HepG2 (cell line): ENCODE results near the gene SPC24. TPM values are rescaled to one million over a fixed set of nuclear protein-coding genes. Genes with fewer than 3 reads are reported as not detected.
A peak's percentile ranks its signal among the peaks of the same experiment; 100 is the strongest.

Experiments used
- CCAR2 ChIP-seq: fragments of 200-400 bp; formaldehyde crosslinking; optimal IDR thresholded peaks from 2 replicates; pipeline ENCODE3; 2018; ENCODE audit warnings: low read depth, mild to moderate bottlenecking, low read length, moderate library complexity
- HNRNPL ChIP-seq: fragments of 200-400 bp; formaldehyde crosslinking; IDR thresholded peaks from 2 replicates; pipeline ENCODE4 v1.6.1; 2017; ENCODE audit warnings: mild to moderate bottlenecking, low read depth, low read length
- KAT2B ChIP-seq: fragments of 150-350 bp; IDR thresholded peaks from 2 replicates; pipeline ENCODE4 v1.6.1; 2014; ENCODE audit warnings: low read depth, low read length, borderline replicate concordance
- KAT8 ChIP-seq: IDR thresholded peaks from 2 replicates; pipeline ENCODE4 v1.6.1; 2016; ENCODE audit warnings: missing genetic modification reagents, missing compliant biosample characterization
- MEIS2 ChIP-seq: sonication (generic); formaldehyde crosslinking; IDR thresholded peaks from 2 replicates; pipeline ENCODE4 v1.9.0; 2021; ENCODE audit warnings: mild to moderate bottlenecking, missing genetic modification reagents
- NONO ChIP-seq, 2 experiments: fragments of 450-650 bp in 1 of 2; sonication (generic) in 1 of 2; formaldehyde crosslinking in 1 of 2; IDR thresholded peaks in 1 of 2; conservative IDR thresholded peaks in 1 of 2; 2 replicates each; pipeline versions ENCODE4 v1.6.1 to v1.8.0; 2017 to 2022; ENCODE audit warnings: mild to moderate bottlenecking in 1 of 2, missing genetic modification reagents in 1 of 2, moderate library complexity in 1 of 2
- PAX8 ChIP-seq: sonication (generic); formaldehyde crosslinking; IDR thresholded peaks from 2 replicates; pipeline ENCODE4 v1.8.0; 2022; ENCODE audit warnings: mild to moderate bottlenecking, missing genetic modification reagents, borderline replicate concordance
- STAG1 ChIP-seq: sonication (generic); formaldehyde crosslinking; IDR thresholded peaks from 2 replicates; pipeline ENCODE4 v1.4.0; 2020; ENCODE audit warnings: missing genetic modification reagents
- ZMYM4 ChIP-seq: sonication (generic); formaldehyde crosslinking; IDR thresholded peaks from 2 replicates; pipeline ENCODE4 v1.8.1; 2023; ENCODE audit warnings: mild to moderate bottlenecking, missing genetic modification reagents
- ZNF224 ChIP-seq: sonication (generic); formaldehyde crosslinking; IDR thresholded peaks from 2 replicates; pipeline ENCODE4 v1.5.0; 2020; ENCODE audit warnings: mild to moderate bottlenecking, missing genetic modification reagents
- ZNF329 ChIP-seq: sonication (generic); formaldehyde crosslinking; IDR thresholded peaks from 2 replicates; pipeline ENCODE4 v1.9.0; 2021; ENCODE audit warnings: low read depth, mild to moderate bottlenecking, missing genetic modification reagents
- ZNF343 ChIP-seq: sonication (generic); formaldehyde crosslinking; IDR thresholded peaks from 2 replicates; pipeline ENCODE4 v1.4.0; 2020; ENCODE audit warnings: mild to moderate bottlenecking, missing genetic modification reagents
- ZNF761 ChIP-seq: sonication (generic); formaldehyde crosslinking; conservative IDR thresholded peaks from 2 replicates; pipeline ENCODE4 v1.4.0; 2020; ENCODE audit warnings: mild to moderate bottlenecking, missing genetic modification reagents
- polyA plus RNA-seq, 8 experiments: library from polyadenylated mRNA; depleted of rRNA in 3 of 8; stranded (reverse) in 7 of 8; unstranded in 1 of 8; fragments of >200 nt; fragmentation: Illumina TruSeq in 4 of 8; extraction: Trizol in 4 of 8; gene quantifications; 2 replicates each; pipeline versions ENCODE4 v1.2.1 to v1.2.3, GENCODE V29; 2011 to 2016; ENCODE audit warnings: low read depth in 4 of 8, missing spikeins in 1 of 8, mixed read lengths in 1 of 8; ENCODE audit not compliant: insufficient read depth in 1 of 8
- total RNA-seq, 5 experiments: library from RNA; depleted of rRNA; stranded (reverse); fragments of >200 nt; fragmentation: Illumina TruSeq; extraction: Trizol; gene quantifications; 2 replicates each; pipeline ENCODE4 v1.2.3, GENCODE V29; 2016; ENCODE audit warnings: low read depth in 1 of 5
- TF ChIP-seq, protein P1 (sequence below): sonication (generic); formaldehyde crosslinking; IDR thresholded peaks from 2 replicates; pipeline ENCODE4 v1.5.0; 2020; ENCODE audit warnings: mild to moderate bottlenecking, missing genetic modification reagents
- TF ChIP-seq, protein P2 (sequence below): sonication (generic); formaldehyde crosslinking; IDR thresholded peaks from 2 replicates; pipeline ENCODE4 v1.8.1; 2022; ENCODE audit warnings: low read depth, mild to moderate bottlenecking, missing genetic modification reagents
- TF ChIP-seq, protein P3 (sequence below): sonication (generic); formaldehyde crosslinking; IDR thresholded peaks from 2 replicates; pipeline ENCODE4 v1.4.0; 2020; ENCODE audit warnings: low read depth, missing genetic modification reagents
- TF ChIP-seq, protein P4 (sequence below): sonication (generic); formaldehyde crosslinking; IDR thresholded peaks from 2 replicates; pipeline ENCODE4 v1.4.0; 2020; ENCODE audit warnings: missing genetic modification reagents, borderline replicate concordance

SPC24 gene
- total and polyA plus RNA-seq, 2 of the 13 experiments (the other 11 are each of a cell fraction or from before 2014, with no cell fraction given), result 10.0 to 46.2 TPM

DNA sequence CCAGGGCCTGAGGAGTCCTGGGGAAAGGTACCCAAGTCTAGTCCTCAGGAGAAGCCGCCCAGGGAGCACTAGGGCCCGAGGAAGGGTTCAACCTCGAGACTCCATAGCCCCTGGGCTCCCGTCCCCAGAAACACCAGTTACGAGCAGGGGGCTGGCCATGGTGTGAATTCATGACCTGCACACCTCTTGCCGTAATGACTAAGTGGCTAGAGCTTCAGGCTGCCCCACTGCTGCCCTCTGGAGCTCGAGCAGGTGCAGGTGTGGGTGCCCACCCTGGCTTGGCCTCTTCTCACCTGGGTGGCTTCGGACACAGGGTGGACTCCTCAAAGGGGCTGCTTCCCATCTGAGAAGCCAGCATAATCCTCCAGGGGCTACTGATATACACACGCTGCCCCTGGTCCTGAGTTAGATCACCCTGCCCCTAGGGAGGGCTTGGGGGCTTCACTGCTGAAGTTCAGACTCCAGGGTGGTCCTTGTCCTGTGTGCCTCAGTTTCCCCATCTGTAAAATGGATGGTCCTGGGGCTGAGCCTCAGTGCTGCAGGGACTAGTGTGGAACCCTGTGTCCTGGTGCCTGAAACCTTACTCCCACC, 13.6 kb downstream of the SPC24 start (continued):
- peak; percentile 36; the same call in 1 of the 2 replicates for TF ChIP-seq STAG1 (CRISPR knock-in tag)
- TF ChIP-seq, protein P1, sequence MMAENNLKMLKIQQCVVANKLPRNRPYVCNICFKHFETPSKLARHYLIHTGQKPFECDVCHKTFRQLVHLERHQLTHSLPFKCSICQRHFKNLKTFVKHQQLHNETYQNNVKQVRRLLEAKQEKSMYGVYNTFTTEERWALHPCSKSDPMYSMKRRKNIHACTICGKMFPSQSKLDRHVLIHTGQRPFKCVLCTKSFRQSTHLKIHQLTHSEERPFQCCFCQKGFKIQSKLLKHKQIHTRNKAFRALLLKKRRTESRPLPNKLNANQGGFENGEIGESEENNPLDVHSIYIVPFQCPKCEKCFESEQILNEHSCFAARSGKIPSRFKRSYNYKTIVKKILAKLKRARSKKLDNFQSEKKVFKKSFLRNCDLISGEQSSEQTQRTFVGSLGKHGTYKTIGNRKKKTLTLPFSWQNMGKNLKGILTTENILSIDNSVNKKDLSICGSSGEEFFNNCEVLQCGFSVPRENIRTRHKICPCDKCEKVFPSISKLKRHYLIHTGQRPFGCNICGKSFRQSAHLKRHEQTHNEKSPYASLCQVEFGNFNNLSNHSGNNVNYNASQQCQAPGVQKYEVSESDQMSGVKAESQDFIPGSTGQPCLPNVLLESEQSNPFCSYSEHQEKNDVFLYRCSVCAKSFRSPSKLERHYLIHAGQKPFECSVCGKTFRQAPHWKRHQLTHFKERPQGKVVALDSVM (CRISPR knock-in tag), result peak; percentile 15; the same call in 1 of the 2 replicates
- TF ChIP-seq KAT8, result no peak
- TF ChIP-seq ZMYM4 (CRISPR knock-in tag), result no peak
- TF ChIP-seq ZNF329 (CRISPR knock-in tag), result 0 out of 2 replicates have a peak, but pooled peaks have one; percentile 68
- TF ChIP-seq MEIS2 (CRISPR knock-in tag), result no peak
- TF ChIP-seq, protein P2, sequence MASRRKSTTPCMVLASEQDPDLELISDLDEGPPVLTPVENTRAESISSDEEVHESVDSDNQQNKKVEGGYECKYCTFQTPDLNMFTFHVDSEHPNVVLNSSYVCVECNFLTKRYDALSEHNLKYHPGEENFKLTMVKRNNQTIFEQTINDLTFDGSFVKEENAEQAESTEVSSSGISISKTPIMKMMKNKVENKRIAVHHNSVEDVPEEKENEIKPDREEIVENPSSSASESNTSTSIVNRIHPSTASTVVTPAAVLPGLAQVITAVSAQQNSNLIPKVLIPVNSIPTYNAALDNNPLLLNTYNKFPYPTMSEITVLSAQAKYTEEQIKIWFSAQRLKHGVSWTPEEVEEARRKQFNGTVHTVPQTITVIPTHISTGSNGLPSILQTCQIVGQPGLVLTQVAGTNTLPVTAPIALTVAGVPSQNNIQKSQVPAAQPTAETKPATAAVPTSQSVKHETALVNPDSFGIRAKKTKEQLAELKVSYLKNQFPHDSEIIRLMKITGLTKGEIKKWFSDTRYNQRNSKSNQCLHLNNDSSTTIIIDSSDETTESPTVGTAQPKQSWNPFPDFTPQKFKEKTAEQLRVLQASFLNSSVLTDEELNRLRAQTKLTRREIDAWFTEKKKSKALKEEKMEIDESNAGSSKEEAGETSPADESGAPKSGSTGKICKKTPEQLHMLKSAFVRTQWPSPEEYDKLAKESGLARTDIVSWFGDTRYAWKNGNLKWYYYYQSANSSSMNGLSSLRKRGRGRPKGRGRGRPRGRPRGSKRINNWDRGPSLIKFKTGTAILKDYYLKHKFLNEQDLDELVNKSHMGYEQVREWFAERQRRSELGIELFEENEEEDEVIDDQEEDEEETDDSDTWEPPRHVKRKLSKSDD (CRISPR knock-in tag), result no peak
- 0 out of 2 replicates have a peak, but pooled peaks have one; percentile 41 for TF ChIP-seq HNRNPL
- TF ChIP-seq, protein P3, sequence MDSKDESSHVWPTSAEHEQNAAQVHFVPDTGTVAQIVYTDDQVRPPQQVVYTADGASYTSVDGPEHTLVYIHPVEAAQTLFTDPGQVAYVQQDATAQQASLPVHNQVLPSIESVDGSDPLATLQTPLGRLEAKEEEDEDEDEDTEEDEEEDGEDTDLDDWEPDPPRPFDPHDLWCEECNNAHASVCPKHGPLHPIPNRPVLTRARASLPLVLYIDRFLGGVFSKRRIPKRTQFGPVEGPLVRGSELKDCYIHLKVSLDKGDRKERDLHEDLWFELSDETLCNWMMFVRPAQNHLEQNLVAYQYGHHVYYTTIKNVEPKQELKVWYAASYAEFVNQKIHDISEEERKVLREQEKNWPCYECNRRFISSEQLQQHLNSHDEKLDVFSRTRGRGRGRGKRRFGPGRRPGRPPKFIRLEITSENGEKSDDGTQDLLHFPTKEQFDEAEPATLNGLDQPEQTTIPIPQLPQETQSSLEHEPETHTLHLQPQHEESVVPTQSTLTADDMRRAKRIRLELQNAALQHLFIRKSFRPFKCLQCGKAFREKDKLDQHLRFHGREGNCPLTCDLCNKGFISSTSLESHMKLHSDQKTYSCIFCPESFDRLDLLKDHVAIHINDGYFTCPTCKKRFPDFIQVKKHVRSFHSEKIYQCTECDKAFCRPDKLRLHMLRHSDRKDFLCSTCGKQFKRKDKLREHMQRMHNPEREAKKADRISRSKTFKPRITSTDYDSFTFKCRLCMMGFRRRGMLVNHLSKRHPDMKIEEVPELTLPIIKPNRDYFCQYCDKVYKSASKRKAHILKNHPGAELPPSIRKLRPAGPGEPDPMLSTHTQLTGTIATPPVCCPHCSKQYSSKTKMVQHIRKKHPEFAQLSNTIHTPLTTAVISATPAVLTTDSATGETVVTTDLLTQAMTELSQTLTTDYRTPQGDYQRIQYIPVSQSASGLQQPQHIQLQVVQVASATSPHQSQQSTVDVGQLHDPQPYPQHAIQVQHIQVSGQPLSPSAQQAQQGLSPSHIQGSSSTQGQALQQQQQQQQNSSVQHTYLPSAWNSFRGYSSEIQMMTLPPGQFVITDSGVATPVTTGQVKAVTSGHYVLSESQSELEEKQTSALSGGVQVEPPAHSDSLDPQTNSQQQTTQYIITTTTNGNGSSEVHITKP, result 0 out of 2 replicates have a peak, but pooled peaks have one; percentile 7
- 0 out of 2 replicates have a peak, but pooled peaks have one; percentile 14 for TF ChIP-seq ZNF761 (CRISPR knock-in tag)
- TF ChIP-seq CCAR2, result no peak
- TF ChIP-seq KAT2B, result no peak
- TF ChIP-seq, protein P4, sequence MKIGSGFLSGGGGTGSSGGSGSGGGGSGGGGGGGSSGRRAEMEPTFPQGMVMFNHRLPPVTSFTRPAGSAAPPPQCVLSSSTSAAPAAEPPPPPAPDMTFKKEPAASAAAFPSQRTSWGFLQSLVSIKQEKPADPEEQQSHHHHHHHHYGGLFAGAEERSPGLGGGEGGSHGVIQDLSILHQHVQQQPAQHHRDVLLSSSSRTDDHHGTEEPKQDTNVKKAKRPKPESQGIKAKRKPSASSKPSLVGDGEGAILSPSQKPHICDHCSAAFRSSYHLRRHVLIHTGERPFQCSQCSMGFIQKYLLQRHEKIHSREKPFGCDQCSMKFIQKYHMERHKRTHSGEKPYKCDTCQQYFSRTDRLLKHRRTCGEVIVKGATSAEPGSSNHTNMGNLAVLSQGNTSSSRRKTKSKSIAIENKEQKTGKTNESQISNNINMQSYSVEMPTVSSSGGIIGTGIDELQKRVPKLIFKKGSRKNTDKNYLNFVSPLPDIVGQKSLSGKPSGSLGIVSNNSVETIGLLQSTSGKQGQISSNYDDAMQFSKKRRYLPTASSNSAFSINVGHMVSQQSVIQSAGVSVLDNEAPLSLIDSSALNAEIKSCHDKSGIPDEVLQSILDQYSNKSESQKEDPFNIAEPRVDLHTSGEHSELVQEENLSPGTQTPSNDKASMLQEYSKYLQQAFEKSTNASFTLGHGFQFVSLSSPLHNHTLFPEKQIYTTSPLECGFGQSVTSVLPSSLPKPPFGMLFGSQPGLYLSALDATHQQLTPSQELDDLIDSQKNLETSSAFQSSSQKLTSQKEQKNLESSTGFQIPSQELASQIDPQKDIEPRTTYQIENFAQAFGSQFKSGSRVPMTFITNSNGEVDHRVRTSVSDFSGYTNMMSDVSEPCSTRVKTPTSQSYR (CRISPR knock-in tag), result no peak
- TF ChIP-seq PAX8 (CRISPR knock-in tag), result no peak
- 0 out of 2 replicates have a peak, but pooled peaks have one; percentile 58 for TF ChIP-seq ZNF224 (CRISPR knock-in tag)
- TF ChIP-seq NONO (IDR thresholded peaks at IDR 0.05), result no peak
- 0 out of 2 replicates have a peak, but pooled peaks have one; percentile 39 for TF ChIP-seq NONO (CRISPR knock-in tag; conservative IDR thresholded peaks at IDR 0.05)
- TF ChIP-seq ZNF343 (CRISPR knock-in tag), result peak; percentile 42; the same call in 1 of the 2 replicates
